ENCODE results near the gene ACBD3.
"Not testable (repeated sequence)": the region's sequence is repeated elsewhere in the genome, so short reads cannot be mapped to it uniquely, and the experiment has no call there.

Gene ACBD3

GRCh38 chr1:226186124-226187018 is at the start of gene ACBD3:
TSS of gene ACBD3 (minus strand) at chr1:226186741. CDS start at chr1:226186675, 66 bp downstream.
- peak; percentile 91 for DNase-seq (ENCODE audit: low spot score)

GRCh38 chr1:226233806-226234205 is 47.3 kb upstream of the ACBD3 start:
- DNase-seq (ENCODE audit: low spot score) = no peak

GRCh38 chr1:226233293-226233692 is 46.8 kb upstream of the ACBD3 start:
- DNase-seq (ENCODE audit: low spot score) = no peak

GRCh38 chr1:226226601-226227000 is 40.1 kb upstream of the ACBD3 start:
- no peak for DNase-seq (ENCODE audit: low spot score)

GRCh38 chr1:226223786-226224244 is 37.3 kb upstream of the ACBD3 start:
- no peak for DNase-seq (ENCODE audit: low spot score)

- DNase-seq (ENCODE audit: low spot score) = no peak
Measured at GRCh38 chr1:226223157-226223785, 36.7 kb upstream of the ACBD3 start, which contains the start of gene MIXL1. TSS of gene MIXL1 (plus strand) at chr1:226223664. CDS start at chr1:226223682, 18 bp downstream.

DNA sequence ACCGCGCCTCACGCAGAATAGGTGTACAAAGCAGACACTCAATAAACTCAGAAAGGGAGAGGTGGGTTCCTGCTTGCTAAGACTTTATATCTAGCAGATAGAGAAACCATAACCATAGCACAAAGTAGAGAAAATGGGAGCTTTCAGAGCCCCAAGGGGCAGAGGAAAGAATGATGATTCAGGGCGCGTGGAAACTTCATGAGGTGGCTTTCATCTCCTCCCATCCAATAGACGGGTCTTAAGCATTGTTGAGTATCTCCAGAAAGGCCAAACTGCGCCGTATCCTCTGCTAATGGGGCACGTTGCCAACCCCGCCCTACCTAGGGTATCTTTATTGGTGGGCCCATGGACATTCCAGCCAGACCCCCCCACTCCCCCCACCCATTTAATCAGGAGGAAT is 36.1 kb upstream of the ACBD3 start:
- DNase-seq (ENCODE audit: low spot score) = no peak

DNA sequence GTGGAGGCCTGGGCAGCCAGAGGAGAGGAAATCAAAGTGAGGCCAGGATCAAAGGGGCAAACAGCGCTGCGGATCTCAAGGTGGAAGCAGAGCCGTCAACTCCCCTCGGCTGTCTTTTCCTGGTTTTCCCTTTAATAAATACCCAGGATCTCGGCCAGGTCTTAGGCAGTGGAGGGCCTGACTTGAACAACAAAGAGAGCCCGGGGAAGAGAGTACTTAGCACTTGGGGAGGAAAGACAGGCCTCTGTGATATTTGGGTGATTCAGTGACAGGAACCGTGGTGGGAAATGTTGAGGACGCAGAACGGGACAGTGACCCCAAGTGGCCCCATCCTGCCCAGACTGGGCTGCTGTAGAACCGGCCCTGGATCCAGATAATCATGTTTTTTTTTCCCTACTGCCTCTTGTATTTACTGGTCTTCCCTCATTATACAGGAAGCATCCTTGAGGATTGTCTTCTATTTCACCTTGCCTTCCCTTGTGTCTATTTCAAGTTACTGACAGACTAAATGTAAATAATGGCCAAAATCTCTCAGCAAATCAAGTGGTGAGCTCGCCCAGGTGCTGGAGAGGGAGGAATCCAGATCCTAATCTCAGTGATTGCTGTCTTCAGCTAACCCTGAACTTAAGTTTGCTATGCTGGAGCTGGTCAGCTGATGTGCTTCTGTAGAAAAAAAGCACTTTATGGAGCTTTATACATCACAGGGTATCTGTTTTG is 34.1 kb upstream of the ACBD3 start:
- DNase-seq (ENCODE audit: low spot score) = no peak

- DNase-seq (ENCODE audit: low spot score) = no peak
Measured at GRCh38 chr1:226217273-226217672, 30.7 kb upstream of the ACBD3 start.

- no peak for DNase-seq (ENCODE audit: low spot score)
Measured at GRCh38 chr1:226216056-226216455, 29.5 kb upstream of the ACBD3 start.

- no peak for DNase-seq (ENCODE audit: low spot score)
Measured at GRCh38 chr1:226215239-226215638, 28.7 kb upstream of the ACBD3 start.

- no peak for DNase-seq (ENCODE audit: low spot score)
Measured at GRCh38 chr1:226212545-226212944, 26.0 kb upstream of the ACBD3 start.

DNA sequence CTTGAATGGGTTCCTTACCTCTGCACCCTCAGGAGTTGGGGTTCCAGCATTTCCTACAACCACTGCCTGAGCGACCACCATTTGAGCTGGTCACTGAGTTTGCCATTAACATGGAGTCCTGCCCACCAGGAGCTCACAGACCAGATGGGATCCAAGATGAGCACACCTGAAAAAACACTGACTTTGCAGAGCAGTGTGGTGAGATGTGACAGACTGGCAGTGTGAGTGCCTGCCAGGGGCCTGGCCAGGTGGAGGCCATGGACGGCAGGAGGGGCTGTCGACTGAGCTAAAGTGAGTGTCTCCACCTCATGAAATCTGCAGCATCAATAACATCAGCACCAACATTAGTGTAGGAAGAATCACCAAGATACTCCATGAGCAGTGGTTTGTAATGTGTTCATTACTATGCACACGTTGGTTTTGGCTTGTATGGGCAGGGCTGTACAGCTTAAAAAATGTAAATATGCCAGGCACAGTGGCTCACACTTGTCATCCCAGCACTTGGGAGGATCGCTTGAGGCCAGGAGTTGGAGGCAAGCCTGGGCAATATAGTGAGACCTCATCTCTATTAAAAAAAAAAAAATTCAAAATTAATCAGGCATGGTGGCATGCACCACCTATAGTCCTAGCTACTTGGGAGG is 24.8 kb upstream of the ACBD3 start:
- no peak for DNase-seq (ENCODE audit: low spot score)

DNA sequence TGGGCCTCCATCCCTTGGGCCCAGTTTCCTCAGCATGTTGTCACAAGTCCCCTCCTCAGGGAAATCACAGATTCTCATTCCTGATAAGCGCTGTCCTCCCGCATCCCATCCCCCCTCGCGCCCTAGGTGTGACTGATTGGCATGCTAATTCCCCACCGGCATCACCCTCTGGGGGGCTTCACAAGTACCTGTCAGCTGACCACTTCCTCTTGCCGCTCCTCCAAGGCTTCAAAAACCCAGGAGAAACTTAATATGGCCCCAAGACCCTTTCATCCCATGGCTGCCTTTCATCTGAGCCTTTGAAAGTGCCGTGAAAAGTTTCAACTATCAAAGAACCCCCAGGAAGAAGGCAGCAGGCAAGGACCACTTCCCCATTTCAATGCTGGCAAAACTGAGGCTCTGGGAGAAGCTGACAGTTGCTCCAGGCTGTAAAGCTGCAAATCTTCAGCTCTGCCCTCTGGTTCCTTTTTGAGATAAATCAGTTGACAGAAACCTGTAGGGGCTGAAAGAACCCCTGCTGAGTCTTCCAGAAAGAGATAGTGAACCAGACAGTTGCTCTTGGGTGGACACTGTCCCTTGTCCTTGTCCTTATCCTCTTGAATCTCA is 24.1 kb upstream of the ACBD3 start:
- DNase-seq (ENCODE audit: low spot score) = no peak

DNA sequence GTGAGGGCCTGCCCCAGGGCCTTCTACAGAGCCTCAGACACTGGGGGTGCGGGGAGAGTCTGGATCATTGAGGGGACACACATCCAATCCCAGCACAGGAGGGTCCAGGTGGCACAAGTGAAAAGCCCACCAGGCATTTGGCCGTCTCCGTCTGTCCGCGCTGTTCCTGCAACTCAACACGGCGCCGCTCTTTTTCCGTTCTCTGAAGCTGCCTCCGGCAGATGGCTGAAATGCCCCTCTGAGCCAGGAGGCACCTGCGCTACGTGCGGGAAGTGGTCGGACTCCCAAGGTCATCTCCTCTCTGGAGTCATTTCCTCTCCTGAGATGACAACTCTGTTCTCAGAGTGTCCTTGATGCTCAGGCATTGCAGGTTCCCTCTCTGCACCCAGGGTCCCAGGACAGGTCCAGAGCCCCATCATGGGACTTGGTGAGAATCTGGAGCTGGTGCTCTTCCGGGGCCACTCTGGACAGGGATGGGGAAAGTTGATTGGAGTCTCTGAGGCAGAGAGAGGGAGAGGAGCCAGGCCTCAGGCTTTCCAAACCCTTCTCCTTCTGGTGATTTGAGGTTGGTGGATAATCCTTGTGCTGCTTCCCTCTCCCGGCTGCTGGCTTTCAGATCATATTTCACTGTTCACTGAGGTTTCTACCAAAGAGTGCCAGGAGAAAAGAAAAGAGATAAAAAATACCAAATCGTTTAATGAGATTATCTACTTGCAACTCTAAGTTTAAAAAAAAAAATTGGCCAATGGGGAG is 22.9 kb upstream of the ACBD3 start:
- no peak for DNase-seq (ENCODE audit: low spot score)

- DNase-seq (ENCODE audit: low spot score) = no peak
Measured at GRCh38 chr1:226207048-226207447, 20.5 kb upstream of the ACBD3 start.

GRCh38 chr1:226204198-226204597 is 17.7 kb upstream of the ACBD3 start:
- DNase-seq (ENCODE audit: low spot score) = no peak

GRCh38 chr1:226203655-226204054 is 17.1 kb upstream of the ACBD3 start:
- DNase-seq (ENCODE audit: low spot score) = no peak

- no peak for DNase-seq (ENCODE audit: low spot score)
Measured at GRCh38 chr1:226203240-226203639, 16.7 kb upstream of the ACBD3 start.

DNA sequence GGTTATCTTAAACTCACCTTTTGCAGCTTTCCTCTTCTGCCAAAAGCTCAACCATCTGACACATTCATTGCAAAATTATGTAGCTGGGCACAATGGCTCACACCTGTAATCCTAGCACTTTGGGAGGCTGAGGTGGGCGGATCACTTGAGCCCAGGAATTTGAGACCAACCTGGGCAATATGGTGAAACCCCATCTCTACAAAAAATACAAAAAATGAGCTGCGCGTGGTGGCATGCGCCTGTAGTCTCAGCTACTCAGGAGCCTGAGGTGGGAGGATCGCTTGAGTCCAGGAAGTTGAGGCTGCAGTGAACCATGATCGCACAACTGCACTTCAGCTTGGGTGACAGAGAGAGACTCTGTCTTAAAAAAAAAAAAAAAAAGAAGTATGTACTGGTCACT is 16.1 kb upstream of the ACBD3 start:
- DNase-seq (ENCODE audit: low spot score) = not testable (repeated sequence)

DNA sequence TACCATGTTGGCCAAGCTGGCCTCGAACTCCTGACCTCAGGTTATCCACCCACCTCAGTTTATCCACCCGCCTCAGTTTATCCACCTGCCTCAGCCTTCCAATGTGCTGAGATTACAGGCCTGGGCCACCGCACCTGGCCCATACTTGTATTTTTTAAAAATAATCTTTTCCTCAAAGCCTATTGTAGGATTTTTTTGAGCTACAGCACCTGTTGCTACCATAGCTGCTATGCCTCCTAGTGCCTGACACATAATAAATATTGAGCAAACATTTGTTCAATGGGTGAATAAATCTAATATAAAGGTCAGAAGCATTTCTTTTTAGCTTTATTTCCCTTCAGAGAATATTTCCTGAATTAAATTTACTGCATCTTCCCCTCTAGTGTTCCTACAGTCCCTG is 15.7 kb upstream of the ACBD3 start:
- no peak for DNase-seq (ENCODE audit: low spot score)

All from putamen (tissue), 1 donor.